Suprapubic skin (tissue), 3 donors: ENCODE data around the gene ARRB1.

Experiments
- CTCF ChIP-seq, 2 donors: fragments of 200-600 bp in 1 of 2; fragments of 450-650 bp in 1 of 2; sonication (generic) in 1 of 2; IDR thresholded peaks; one replicate each; pipeline ENCODE4 v1.5.1; 2016 to 2019; ENCODE audit warnings: antibody characterized with exemption in 2 of 2, mild to moderate bottlenecking in 1 of 2, moderate library complexity in 1 of 2
- EP300 ChIP-seq: sonication (generic); formaldehyde crosslinking; IDR thresholded peaks from one replicate; pipeline ENCODE4 v1.6.1; 2017; ENCODE audit warnings: antibody characterized with exemption
- POLR2A ChIP-seq, 2 donors: fragments of 450-650 bp; IDR thresholded peaks; one replicate each; pipeline ENCODE4 v1.6.1; 2017; ENCODE audit warnings: antibody characterized with exemption in 2 of 2, mild to moderate bottlenecking in 2 of 2, moderate library complexity in 2 of 2

- TF ChIP-seq POLR2A (IDR thresholded peaks at IDR 0.05) = no peak
- TF ChIP-seq CTCF (IDR thresholded peaks at IDR 0.05) = no peak
- TF ChIP-seq EP300 = no peak
Measured at GRCh38 chr11:75289511-75289760, 62.0 kb downstream of the ARRB1 start.
